GM19438 (cell line): ENCODE measurements around the gene NEK6.

ENCODE experiments used
- ATAC-seq: cut with Tn5 transposase; IDR thresholded peaks from one replicate; pipeline ENCODE4 v1.9.1; 2021; ENCODE audit warnings: low read depth; ENCODE audit not compliant: unreplicated experiment

Gene NEK6

DNA sequence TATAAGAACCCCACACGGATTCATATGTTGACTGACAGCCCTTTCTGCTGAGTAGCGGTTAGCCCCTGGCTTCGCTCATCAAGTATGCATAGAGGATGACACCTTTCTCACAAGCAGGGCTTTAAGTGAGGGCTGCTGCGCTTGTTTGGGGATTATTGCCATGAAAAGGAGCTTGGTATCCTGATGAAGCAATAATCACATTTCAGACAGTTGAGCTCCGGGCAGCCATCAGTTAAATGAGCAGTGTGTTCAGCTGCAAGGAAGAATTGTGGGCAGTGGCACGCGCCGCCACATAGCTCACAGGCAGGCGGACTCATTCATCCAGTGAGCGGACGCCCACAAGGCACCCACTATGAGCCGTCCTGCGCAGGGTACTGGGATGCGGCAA lies 77.6 kb downstream of the NEK6 start:
- ATAC-seq: no peak

DNA sequence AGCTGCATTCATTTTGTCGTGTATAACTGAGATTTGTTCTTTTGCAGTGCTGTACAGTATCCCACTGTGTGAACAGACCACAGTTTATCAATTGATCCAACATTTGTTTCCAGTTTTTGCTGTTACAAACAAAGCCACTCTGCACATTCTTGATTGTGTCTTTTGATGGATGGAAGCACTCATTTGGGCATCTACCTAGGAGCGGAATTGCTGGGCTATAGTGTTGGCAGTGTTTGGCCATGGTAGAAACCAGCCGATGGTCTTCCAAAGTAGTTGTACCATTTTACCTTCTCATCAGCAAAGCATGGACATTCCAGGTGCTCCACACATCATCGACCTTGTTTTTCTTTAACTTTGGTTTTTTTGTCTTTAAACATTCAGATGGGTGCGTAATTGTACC lies 79.8 kb downstream of the NEK6 start:
- ATAC-seq: no peak

DNA sequence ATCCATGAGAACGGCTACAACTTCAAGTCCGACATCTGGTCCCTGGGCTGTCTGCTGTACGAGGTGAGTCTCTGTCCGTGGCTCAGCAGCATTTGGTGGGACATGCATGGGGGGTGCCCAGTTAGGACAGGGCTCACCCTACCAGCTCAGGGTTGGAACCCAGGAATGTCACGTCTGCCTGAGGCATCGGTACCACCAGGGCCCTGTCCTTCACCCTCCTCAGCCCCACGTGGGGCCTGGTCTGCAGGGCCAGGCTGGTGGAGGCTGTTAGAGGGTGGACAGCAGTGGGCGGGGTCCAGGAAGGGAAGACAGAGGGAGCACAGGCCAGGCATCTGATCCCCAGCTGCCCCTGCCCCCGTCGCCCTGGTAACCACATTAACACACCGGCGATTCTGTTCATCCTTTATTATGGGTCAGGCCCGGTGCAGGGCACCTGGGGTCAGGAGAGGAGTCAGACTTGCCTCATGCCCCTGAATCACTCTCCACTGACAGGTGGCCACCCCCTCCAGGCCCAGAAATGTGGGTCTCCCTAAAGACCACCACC lies 81.9 kb downstream of the NEK6 start:
- no peak for ATAC-seq

DNA sequence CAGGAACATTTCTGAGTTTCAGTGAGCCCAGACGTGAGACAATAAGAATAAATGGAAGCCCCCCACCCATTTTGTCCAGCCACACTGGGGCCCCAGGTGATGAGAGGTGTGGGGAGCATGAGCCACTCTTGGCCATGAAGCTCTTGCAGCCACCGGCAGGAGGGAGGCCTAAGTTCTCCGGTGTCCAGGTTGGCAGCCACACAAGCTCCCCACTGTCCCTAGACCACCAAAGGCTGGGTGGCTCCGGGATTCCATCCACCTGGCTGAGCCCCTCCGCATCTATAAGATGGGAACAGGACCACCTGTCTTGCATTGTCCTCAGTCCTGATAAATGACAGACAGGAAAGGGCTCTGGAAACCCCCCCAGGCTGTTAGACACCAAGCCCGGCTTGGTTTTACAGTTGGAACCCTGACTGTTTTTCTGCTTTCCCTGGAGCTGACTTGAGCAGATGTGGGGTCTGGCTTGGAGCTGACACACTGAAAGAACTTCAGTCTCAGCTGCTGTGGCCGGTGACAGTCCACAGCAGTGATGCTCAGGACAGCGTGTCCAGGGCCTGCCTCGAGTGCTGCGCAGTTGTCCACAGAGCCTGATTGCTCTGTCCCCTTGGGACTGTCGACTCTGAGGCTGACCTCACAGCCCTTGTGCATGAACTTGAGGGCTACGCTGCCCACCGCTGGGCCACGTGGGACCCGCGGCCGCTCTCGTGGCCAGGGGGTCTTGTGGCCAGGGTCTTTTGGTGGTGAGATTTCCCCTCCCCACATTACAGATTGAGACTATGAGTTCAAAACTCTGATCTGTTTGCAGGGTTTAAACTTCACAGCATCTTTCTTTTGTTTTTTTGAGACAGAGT lies 82.7 kb downstream of the NEK6 start:
- ATAC-seq: no peak

DNA sequence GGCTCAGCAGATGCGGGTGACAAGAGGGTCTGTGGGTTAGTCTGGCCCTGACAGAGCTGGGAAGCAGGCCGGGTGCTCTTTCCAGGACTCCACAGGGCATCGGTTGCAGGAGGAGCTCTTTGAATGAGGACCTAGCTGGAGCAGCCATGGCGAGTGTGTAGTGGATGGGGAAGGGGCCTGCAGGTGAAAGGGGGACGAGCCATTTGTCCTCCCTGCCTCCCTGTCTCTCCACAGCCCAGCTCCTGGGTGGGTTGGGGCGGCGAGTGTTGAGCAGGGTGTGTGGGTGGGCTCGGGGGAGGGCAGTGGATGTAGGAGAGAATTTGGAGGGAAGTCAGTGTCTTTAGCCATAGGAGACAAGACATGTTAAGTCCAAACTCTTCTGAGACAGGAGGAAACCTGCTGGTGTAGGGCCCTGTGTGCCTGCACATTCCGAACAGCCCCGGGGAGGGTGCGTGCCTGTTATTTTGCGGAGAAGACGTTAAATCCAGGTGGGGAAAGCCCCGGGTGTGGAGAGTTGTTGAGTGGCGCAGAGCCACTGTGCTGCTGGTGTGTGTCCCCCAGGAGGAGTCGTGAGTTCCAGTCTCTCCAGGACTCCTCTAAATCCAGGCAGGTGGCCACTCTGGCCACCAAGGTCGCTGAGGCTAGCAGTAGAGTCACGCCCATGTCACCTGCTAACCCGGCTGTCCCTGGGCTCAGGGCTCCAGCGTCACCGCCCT lies 83.9 kb downstream of the NEK6 start:
- no peak for ATAC-seq

DNA sequence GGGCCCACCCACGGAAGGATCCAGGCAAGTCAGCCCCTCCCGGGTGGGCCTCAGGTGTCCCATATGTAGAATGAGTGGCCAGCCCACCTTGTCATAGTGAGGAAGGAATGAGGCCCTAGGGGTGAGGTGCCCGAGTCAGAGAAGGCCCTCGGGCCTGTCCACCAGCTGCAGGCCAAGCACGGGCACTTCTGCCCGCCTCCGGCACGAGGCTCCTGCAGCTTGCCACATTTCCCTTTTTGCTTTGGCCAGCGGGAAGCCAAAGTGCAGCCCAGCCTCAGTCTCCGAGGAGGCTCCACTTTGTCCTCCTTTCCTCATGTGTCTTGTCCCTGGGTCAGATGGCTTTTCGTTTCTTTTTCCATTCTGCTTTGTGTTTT lies 84.6 kb downstream of the NEK6 start:
- ATAC-seq: no peak

DNA sequence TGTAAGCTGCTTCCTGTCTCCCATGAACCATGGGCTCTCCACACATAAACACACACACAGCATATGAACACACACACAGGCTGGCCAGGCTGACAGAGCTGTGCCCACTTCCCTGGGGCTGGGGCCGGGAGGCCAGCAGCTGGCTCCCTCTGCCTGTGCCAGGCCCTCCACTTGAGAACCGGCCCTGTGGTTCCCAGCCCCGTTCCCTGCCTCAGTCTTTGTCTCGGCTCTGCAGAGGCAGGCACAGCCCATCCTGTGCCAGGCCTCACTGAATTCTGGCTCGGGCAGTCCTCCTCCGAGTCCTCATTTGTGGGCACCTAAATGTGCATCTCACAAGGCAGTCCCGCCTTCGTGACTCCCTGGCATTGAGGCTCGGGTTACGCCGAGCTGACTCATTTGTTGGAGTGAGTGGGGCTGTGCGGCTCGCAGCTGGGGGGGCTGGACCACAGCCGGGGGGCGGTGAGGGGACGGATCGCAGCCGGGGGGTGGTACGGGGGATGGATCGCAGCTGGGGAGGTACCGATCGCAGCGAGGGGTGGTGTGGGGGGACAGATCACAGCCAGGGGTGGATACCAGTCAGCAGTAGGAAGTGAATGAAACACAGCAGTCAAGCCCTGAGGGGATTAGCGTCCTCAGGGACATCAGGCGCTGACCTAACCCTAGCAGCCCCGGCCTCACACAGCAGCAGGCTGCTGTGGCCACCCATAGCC lies 85.2 kb downstream of the NEK6 start:
- no peak for ATAC-seq

- no peak for ATAC-seq
Measured at GRCh38 chr9:124343533-124344290, 86.0 kb downstream of the NEK6 start.

- ATAC-seq: no peak
Measured at GRCh38 chr9:124344291-124345050, 86.7 kb downstream of the NEK6 start.

DNA sequence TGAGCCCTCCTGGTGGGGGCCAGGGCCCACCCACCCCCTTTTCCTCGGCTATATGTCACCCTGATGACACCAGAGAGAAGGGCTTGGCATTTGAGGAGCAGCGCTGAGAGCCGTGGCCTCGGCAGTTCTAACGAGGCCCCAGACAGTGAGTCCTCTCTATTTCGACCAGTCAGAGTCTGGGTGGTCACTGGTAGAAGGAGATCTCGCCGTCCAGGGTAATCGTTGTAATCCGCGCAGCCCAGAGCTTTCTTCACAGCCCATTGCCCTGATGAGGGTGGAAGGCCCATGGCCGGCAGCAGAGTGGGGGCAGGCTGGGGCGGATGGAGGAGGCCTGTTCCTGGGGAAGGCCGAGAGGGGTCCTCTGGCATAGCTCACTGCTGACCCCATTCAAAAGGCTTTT lies 87.3 kb downstream of the NEK6 start:
- no peak for ATAC-seq

DNA sequence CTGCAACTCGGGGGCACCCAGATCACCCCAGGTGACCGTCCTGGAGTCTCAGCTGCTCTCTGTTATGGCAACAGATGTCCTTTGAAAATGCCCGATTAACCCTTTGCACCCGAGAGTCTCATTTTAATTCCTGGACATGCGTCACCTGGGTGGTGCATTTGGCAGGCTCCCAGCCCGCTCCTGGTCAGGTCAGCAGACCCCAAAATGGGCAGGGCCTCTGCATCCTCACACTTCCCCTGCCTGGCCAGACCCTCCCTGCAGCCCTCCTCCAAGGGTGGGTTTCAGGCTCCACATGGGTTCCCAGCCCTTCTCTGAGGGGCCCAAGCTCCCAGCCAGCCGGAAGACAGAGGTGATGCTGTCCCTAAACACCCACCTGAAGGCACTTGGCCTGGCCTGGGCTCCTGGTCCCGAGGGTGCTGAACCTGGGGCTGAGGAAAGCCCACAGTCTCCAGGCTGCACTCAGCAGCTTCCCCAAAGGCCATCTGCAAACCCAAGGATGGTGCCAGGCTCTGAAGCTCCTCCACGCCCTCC lies 88.1 kb downstream of the NEK6 start:
- no peak for ATAC-seq

- ATAC-seq: no peak
Measured at GRCh38 chr9:124346347-124347163, 88.8 kb downstream of the NEK6 start.

DNA sequence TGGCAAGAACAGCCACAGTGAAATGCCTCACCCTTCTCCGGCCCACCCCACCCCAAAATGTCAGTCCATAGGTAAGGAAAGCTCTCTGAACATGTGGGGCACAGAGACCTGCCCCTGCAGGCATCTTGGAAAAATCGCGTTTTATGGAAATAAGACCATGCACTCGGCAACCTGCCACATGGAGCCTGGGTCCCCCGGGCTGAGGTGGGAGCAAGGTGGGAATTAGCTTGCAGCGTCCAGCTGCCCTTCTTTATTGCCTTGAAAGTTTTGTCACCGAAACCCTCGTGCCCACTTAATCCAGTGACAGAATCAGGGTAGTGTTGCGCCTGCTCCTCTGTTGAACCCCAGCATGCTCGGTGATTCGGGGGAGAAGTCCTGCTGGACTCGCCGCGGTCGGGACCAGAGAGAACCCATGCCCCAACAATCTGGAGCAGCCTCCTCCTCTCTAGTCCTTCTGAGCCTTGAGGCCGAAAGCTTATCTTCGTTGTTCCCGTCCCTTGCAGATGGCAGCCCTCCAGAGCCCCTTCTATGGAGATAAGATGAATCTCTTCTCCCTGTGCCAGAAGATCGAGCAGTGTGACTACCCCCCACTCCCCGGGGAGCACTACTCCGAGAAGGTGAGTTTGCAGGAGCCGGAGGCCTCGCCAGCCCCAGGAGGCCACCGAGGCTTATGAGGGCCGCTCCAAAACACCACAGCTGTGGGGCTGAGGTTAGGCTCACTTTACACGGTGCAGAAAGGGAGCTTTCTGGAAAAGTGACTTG lies 89.6 kb downstream of the NEK6 start:
- no peak for ATAC-seq

GRCh38 chr9:124347968-124348358 lies 90.2 kb downstream of the NEK6 start:
- no peak for ATAC-seq

- no peak for ATAC-seq
Measured at GRCh38 chr9:124348363-124348762, 90.6 kb downstream of the NEK6 start.

GRCh38 chr9:124348831-124349230 lies 91.1 kb downstream of the NEK6 start:
- no peak for ATAC-seq

DNA sequence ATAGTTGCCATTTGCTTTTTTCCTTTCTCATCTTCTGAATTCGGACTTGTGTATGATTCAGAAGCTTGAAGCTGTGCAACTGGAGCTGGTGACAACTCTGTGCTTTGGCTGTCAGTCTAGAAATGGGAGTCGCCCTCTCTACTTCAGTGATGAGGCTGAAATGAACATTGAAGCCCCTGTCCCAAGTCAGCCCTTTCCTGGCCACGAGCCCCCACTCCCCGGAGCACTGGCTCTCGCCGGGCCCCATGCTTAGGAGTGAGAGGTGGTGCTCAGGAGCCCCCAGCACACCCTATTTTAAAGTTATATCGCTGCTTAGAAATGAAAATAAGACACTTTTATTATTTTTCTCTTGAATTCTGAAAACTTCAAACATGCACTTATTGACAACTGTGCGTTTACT lies 91.5 kb downstream of the NEK6 start:
- ATAC-seq: no peak
